Naive thymus-derived CD4-positive, alpha-beta T cell (primary cell): ENCODE measurements around the gene LBHD2. TPM values are rescaled to one million over a fixed set of nuclear protein-coding genes. Genes with fewer than 3 reads are reported as not detected.

Experiments
- ATAC-seq: fragments of 150-1000 bp; cut with Tn5 transposase; 2 replicates; pipeline ENCODE4 v1.10.0; 2021; ENCODE audit warnings: mild to moderate bottlenecking, moderate library complexity
- CTCF ChIA-PET: fragments of 350-600 bp; sonication (Branson Sonifier 250); formaldehyde crosslinking; loops from one replicate; lab custom pipeline; 2021; ENCODE audit warnings: antibody characterized with exemption; lab: Charles Lee
- POLR2A ChIA-PET: fragments of 350-600 bp; sonication (Branson Sonifier 250); formaldehyde crosslinking; loops from one replicate; lab custom pipeline; 2021; ENCODE audit warnings: antibody characterized with exemption, inconsistent platforms; lab: Charles Lee
- DNase-seq, 9 donors: peaks; one replicate each; pipeline versions ENCODE4 v3.0.0 to v3.0.0-alpha.2; 2020 to 2022; ENCODE audit warnings: mixed read lengths in 1 of 9
- H3K27ac ChIP-seq: one replicate; pipeline ENCODE4 v1.7.0; 2013; ENCODE audit warnings: mild to moderate bottlenecking, low read depth, low read length, moderate library complexity
- H3K27me3 ChIP-seq, 2 donors: one replicate each; pipeline ENCODE4 v1.7.0; 2013; ENCODE audit warnings: low read length in 2 of 2, mild to moderate bottlenecking in 2 of 2, moderate library complexity in 2 of 2; ENCODE audit not compliant: control insufficient read depth in 2 of 2, insufficient read depth in 2 of 2
- H3K36me3 ChIP-seq, 3 experiments: 1 replicate in 2 of 3; 2 replicates in 1 of 3; pipeline ENCODE4 v1.7.0; 2013; ENCODE audit warnings: low read length in 3 of 3, mild to moderate bottlenecking in 3 of 3, moderate library complexity in 1 of 3; ENCODE audit not compliant: insufficient read depth in 3 of 3, control insufficient read depth in 2 of 3
- H3K4me1 ChIP-seq, 2 donors: one replicate each; pipeline ENCODE4 v1.7.0; 2013; ENCODE audit warnings: low read length in 2 of 2, mild to moderate bottlenecking in 2 of 2, moderate library complexity in 1 of 2; ENCODE audit not compliant: control insufficient read depth in 2 of 2, insufficient read depth in 2 of 2
- H3K4me3 ChIP-seq: 2 replicates; pipeline ENCODE4 v1.7.0; 2013; ENCODE audit warnings: mild to moderate bottlenecking, low read length
- H3K9me3 ChIP-seq, 3 experiments: 1 replicate in 2 of 3; 2 replicates in 1 of 3; pipeline ENCODE4 v1.7.0; 2013; ENCODE audit warnings: low read length in 3 of 3; ENCODE audit not compliant: control insufficient read depth in 2 of 3
- H3K27ac Mint-ChIP-seq, 9 donors: one replicate each; pipeline ENCODE4 v1.8.0; 2020 to 2022; ENCODE audit warnings: mixed read lengths in 9 of 9, mild to moderate bottlenecking in 8 of 9, moderate library complexity in 5 of 9, inconsistent platforms in 2 of 9
- H3K27me3 Mint-ChIP-seq, 5 donors: one replicate each; pipeline ENCODE4 v1.8.0; 2021 to 2022; ENCODE audit warnings: mixed read lengths in 5 of 5, mild to moderate bottlenecking in 1 of 5
- H3K36me3 Mint-ChIP-seq, 5 donors: one replicate each; pipeline ENCODE4 v1.8.0; 2020 to 2022; ENCODE audit warnings: mixed read lengths in 5 of 5, mild to moderate bottlenecking in 3 of 5, inconsistent platforms in 1 of 5
- H3K4me1 Mint-ChIP-seq, 7 donors: one replicate each; pipeline ENCODE4 v1.8.0; 2020 to 2022; ENCODE audit warnings: mixed read lengths in 7 of 7, mild to moderate bottlenecking in 3 of 7, inconsistent platforms in 1 of 7
- H3K4me3 Mint-ChIP-seq, 10 donors: one replicate each; pipeline ENCODE4 v1.8.0; 2020 to 2022; ENCODE audit warnings: mild to moderate bottlenecking in 10 of 10, mixed read lengths in 10 of 10, moderate library complexity in 6 of 10, inconsistent platforms in 2 of 10
- H3K9me3 Mint-ChIP-seq, 11 donors: one replicate each; pipeline ENCODE4 v1.8.0; 2020 to 2022; ENCODE audit warnings: mixed read lengths in 11 of 11, mild to moderate bottlenecking in 4 of 11, inconsistent platforms in 1 of 11, moderate library complexity in 1 of 11
- intact Hi-C, 2 donors: fragments of 100-400 bp; cut with micrococcal nuclease; formaldehyde crosslinking; loops; one replicate each; pipeline ENCODE4 v1.15.1; 2023
- polyA plus RNA-seq, 2 donors: library from polyadenylated mRNA; unstranded; fragments of 300-500 nt; fragmentation: Illumina TruSeq; gene quantifications; one replicate each; pipeline ENCODE4 v1.2.3, GENCODE V29; 2021
- total RNA-seq, 6 experiments: library from RNA in 5 of 6; stranded (reverse) in 5 of 6; gene quantifications; 1 replicate in 5 of 6; 2 replicates in 1 of 6; pipeline ENCODE4 v1.2.3 and lab custom pipeline; 2021 to 2026

LBHD2 gene
- total and polyA plus RNA-seq, 7 experiments from 2014 or later: not detected

- peaks cover 0 to 16% (median 8%) of the 10 kb centered on the region in 7 donors for H3K4me1 Mint-ChIP-seq
- CTCF ChIA-PET: interaction anchor here (1.0 kb wide), 1 partner anchor 42 kb away, joined by 3 read pairs; no protein-coding TSS in a partner anchor
- POLR2A ChIA-PET: no interaction called here
These were observed 18.8 kb downstream of the LBHD2 start for GRCh38 chr14:103102689-103103260.

GRCh38 chr14:103103461-103104388, 19.7 kb downstream of the LBHD2 start:
- no peaks in the 10 kb centered on the region for H3K9me3 ChIP-seq

More at GRCh38 chr14:103102689-103103260, 18.8 kb downstream of the LBHD2 start:
- Mint-ChIP-seq H3K27ac (no peak overlapping the region), H3K27me3 (peaks cover 22 to 40% (median 27%) of the 10 kb centered on the region in 5 donors), H3K36me3 (no peaks in the 10 kb centered on the region), H3K4me3 (peak overlapping the region in 1 of 10 donors; percentile 42), H3K9me3 (no peaks in the 10 kb centered on the region)
- ATAC-seq: no peak
- no peak overlapping the region for H3K4me3 ChIP-seq
- DNase-seq: no peak
- H3K27ac ChIP-seq: no peak overlapping the region
- intact Hi-C loops: no loop called here
- no peaks in the 10 kb centered on the region for H3K27me3 ChIP-seq
- H3K36me3 ChIP-seq: no peaks in the 10 kb centered on the region
- peaks cover 0 to 3% of the 10 kb centered on the region in 2 donors for H3K4me1 ChIP-seq
- H3K9me3 ChIP-seq: no peaks in the 10 kb centered on the region

GRCh38 chr14:103104389-103104653, 20.3 kb downstream of the LBHD2 start:
- ChIA-PET POLR2A (no interaction called here), CTCF (interaction anchor here (0.6 to 2.6 kb wide), 9 partner anchors 8 to 410 kb away, joined by 3 to 9 read pairs (median 4); no protein-coding TSS in a partner anchor)
- no peak overlapping the region for H3K4me3 ChIP-seq
- H3K9me3 Mint-ChIP-seq: no peaks in the 10 kb centered on the region
- H3K27ac Mint-ChIP-seq: no peak overlapping the region
- no peak overlapping the region for H3K27ac ChIP-seq
- no peaks in the 10 kb centered on the region for H3K36me3 ChIP-seq
- no peak for ATAC-seq
- H3K4me3 Mint-ChIP-seq: peak overlapping the region in 1 of 10 donors; percentile 55
- H3K27me3 ChIP-seq: no peaks in the 10 kb centered on the region
- no peaks in the 10 kb centered on the region for H3K36me3 Mint-ChIP-seq
- peaks cover 21 to 40% (median 28%) of the 10 kb centered on the region in 5 donors for H3K27me3 Mint-ChIP-seq
- intact Hi-C loops: loop anchor here in 1 of 2 donors (2.0 kb wide), 1 partner anchor 80 kb away; no protein-coding TSS in a partner anchor
- no peak for DNase-seq
- peaks cover 0 to 16% (median 8%) of the 10 kb centered on the region in 7 donors for H3K4me1 Mint-ChIP-seq
- H3K4me1 ChIP-seq: peaks cover 0 to 3% of the 10 kb centered on the region in 2 donors
- H3K9me3 ChIP-seq: no peaks in the 10 kb centered on the region

More at GRCh38 chr14:103103461-103104388, 19.7 kb downstream of the LBHD2 start:
- Mint-ChIP-seq H3K9me3 (no peaks in the 10 kb centered on the region), H3K4me3 (peak overlapping the region in 3 of 10 donors; percentile 55 to 58 (median 56)), H3K27me3 (peaks cover 21 to 40% (median 28%) of the 10 kb centered on the region in 5 donors), H3K36me3 (no peaks in the 10 kb centered on the region), H3K4me1 (peaks cover 0 to 16% (median 8%) of the 10 kb centered on the region in 7 donors), H3K27ac (no peak overlapping the region)
- H3K4me3 ChIP-seq: no peak overlapping the region
- ChIA-PET CTCF (interaction anchor here (0.6 to 2.6 kb wide), 6 partner anchors 43 to 393 kb away, joined by 3 to 9 read pairs (median 4); no protein-coding TSS in a partner anchor), POLR2A (no interaction called here)
- H3K4me1 ChIP-seq: peaks cover 0 to 3% of the 10 kb centered on the region in 2 donors
- no peak for DNase-seq
- ATAC-seq: no peak
- intact Hi-C loops: loop anchor here in 1 of 2 donors (2.0 kb wide), 1 partner anchor 81 kb away; no protein-coding TSS in a partner anchor
- no peaks in the 10 kb centered on the region for H3K36me3 ChIP-seq
- H3K27me3 ChIP-seq: no peaks in the 10 kb centered on the region
- no peak overlapping the region for H3K27ac ChIP-seq

- ATAC-seq: peak; percentile 87
- intact Hi-C loops: loop anchor here (1.0 to 2.0 kb wide), 5 partner anchors 36 to 411 kb away; no protein-coding TSS in a partner anchor
- peaks cover 21 to 39% (median 28%) of the 10 kb centered on the region in 5 donors for H3K27me3 Mint-ChIP-seq
- peaks cover 0 to 3% of the 10 kb centered on the region in 2 donors for H3K4me1 ChIP-seq
- CTCF ChIA-PET: interaction anchor here (0.6 to 2.6 kb wide), 14 partner anchors 9 to 658 kb away, joined by 3 to 9 read pairs (median 4); no protein-coding TSS in a partner anchor
- no peaks in the 10 kb centered on the region for H3K9me3 Mint-ChIP-seq
- H3K36me3 Mint-ChIP-seq: no peaks in the 10 kb centered on the region
- H3K27ac ChIP-seq: no peak overlapping the region
- no peak overlapping the region for H3K4me3 ChIP-seq
- H3K36me3 ChIP-seq: no peaks in the 10 kb centered on the region
- no peaks in the 10 kb centered on the region for H3K27me3 ChIP-seq
- peak overlapping the region in 2 of 9 donors; percentile 47 to 57 for H3K27ac Mint-ChIP-seq
- H3K9me3 ChIP-seq: no peaks in the 10 kb centered on the region
- peaks cover 0 to 16% (median 8%) of the 10 kb centered on the region in 7 donors for H3K4me1 Mint-ChIP-seq
- peak overlapping the region in 7 of 10 donors; percentile 5 to 64 (median 53) for H3K4me3 Mint-ChIP-seq
- peak; percentile 52 to 81 (median 73) for DNase-seq
- POLR2A ChIA-PET: no interaction called here
These were observed 20.8 kb downstream of the LBHD2 start for GRCh38 chr14:103104654-103105452.

- ATAC-seq (no peak), DNase-seq (peak in 1 of 9 donors; percentile 14)
- Histone ChIP-seq H3K4me1 (peaks cover 0 to 3% of the 10 kb centered on the region in 2 donors), H3K4me3 (no peak overlapping the region), H3K9me3 (no peaks in the 10 kb centered on the region), H3K36me3 (no peaks in the 10 kb centered on the region), H3K27me3 (no peaks in the 10 kb centered on the region), H3K27ac (no peak overlapping the region)
- Mint-ChIP-seq H3K27me3 (peaks cover 22 to 41% (median 30%) of the 10 kb centered on the region in 5 donors), H3K4me3 (no peak overlapping the region), H3K9me3 (no peaks in the 10 kb centered on the region), H3K36me3 (no peaks in the 10 kb centered on the region), H3K27ac (peak overlapping the region in 1 of 9 donors; percentile 47), H3K4me1 (peaks cover 0 to 16% (median 8%) of the 10 kb centered on the region in 7 donors)
- CTCF ChIA-PET: interaction anchor here (0.6 to 2.6 kb wide), 12 partner anchors 9 to 659 kb away, joined by 3 to 9 read pairs (median 4); no protein-coding TSS in a partner anchor
- POLR2A ChIA-PET: no interaction called here
- intact Hi-C loops: loop anchor here (1.0 to 2.0 kb wide), 5 partner anchors 36 to 411 kb away; no protein-coding TSS in a partner anchor
These were observed 21.7 kb downstream of the LBHD2 start for GRCh38 chr14:103105580-103106150.
